PC-9 (cell line): Measurements from ENCODE around the gene PGA3.

Source experiments
- CTCF ChIP-seq: fragments of 200-600 bp; sonication (generic); conservative IDR thresholded peaks from 2 replicates; pipeline ENCODE4 v1.6.1; 2017; ENCODE audit warnings: mixed run types, antibody characterized with exemption, mild to moderate bottlenecking, moderate library complexity
- EZH2 ChIP-seq: fragments of 200-600 bp; sonication (generic); IDR thresholded peaks from 2 replicates; pipeline ENCODE4 v1.8.0; 2017; ENCODE audit warnings: antibody characterized with exemption, low read depth

- TF ChIP-seq CTCF (no peak), EZH2 (no peak)
These were observed 40.3 kb upstream of the PGA3 start for GRCh38 chr11:61163021-61163420.
